Measurements from ENCODE around the gene ATL2. TPM values are rescaled to one million over a fixed set of nuclear protein-coding genes. Genes with fewer than 3 reads are reported as not detected.

The ATL2 gene
- total RNA-seq, 1 experiment from 2014 or later = 66.7 TPM

- H2BK12ac ChIP-seq (ENCODE audit: insufficient read length, low read depth, low read length) = no peak overlapping the region
- no peak for TF ChIP-seq CTCF (conservative IDR thresholded peaks at IDR 0.05)
- Mint-ChIP-seq H3K9me3 (peaks cover 7% of the 10 kb centered on the region in 2 experiments; a peak in 4 of 5 replicates), H3K36me3 (ENCODE audit: insufficient read depth in 1 of 3, low read depth in 3 of 3) (peaks cover 0 to 8% (median 2%) of the 10 kb centered on the region in 3 experiments; a peak in 2 of 7 replicates), H3K4me3 (no peak overlapping the region), H3K27ac (no peak overlapping the region), H3K27me3 (ENCODE audit: low read depth) (peaks cover 3% of the 10 kb centered on the region; the same call in 1 of the 2 replicates), H3K4me1 (0 out of 4 replicates have a peak, but pooled peaks cover 0 to 3% of the 10 kb centered on the region in 2 experiments)
- H3K4ac ChIP-seq (ENCODE audit: low read depth, low read length) = no peak overlapping the region
- no peak overlapping the region for H3K23ac ChIP-seq (ENCODE audit: insufficient read length, low read depth, low read length)
- no peak overlapping the region for H4K91ac ChIP-seq (ENCODE audit: insufficient read length, low read depth, low read length)
- no peak overlapping the region for H4K5ac ChIP-seq (ENCODE audit: insufficient read length, low read depth, low read length)
- no peaks in the 10 kb centered on the region for H3K23me2 ChIP-seq (ENCODE audit: insufficient read length, low read depth, low read length, poor library complexity, severe bottlenecking)
- no peak overlapping the region for H4K8ac ChIP-seq (replicated peaks; ENCODE audit: insufficient read length, low read depth, low read length)
- no peak overlapping the region for H3T11ph ChIP-seq (ENCODE audit: low read length)
- H3K9ac ChIP-seq (ENCODE audit: extremely low read depth, insufficient read length, low read length) = no peak overlapping the region
- H3K18ac ChIP-seq (ENCODE audit: insufficient read length, low read depth, low read length) = no peak overlapping the region
- DNase-seq = no peak
- H3K27ac ChIP-seq (ENCODE audit: insufficient read length, low read depth, low read length) = no peak overlapping the region
- H2BK120ac ChIP-seq (ENCODE audit: low read depth, low read length, poor library complexity, severe bottlenecking) = no peak overlapping the region
- H3K56ac ChIP-seq (ENCODE audit: insufficient read length, low read depth, low read length) = no peak overlapping the region
- no peak overlapping the region for H2AK5ac ChIP-seq (ENCODE audit: insufficient read length, low read length)
- no peak overlapping the region for H3K4me2 ChIP-seq (ENCODE audit: insufficient read depth, insufficient read length, low read length)
- H3K79me1 ChIP-seq (ENCODE audit: insufficient read depth, low read depth, low read length, poor library complexity, severe bottlenecking) = no peaks in the 10 kb centered on the region
- no peak overlapping the region for H3K14ac ChIP-seq (ENCODE audit: insufficient read depth, low read length)
- H3K4me1 ChIP-seq (ENCODE audit: insufficient read depth, low read length) = no peaks in the 10 kb centered on the region
- no peak overlapping the region for H2BK20ac ChIP-seq (ENCODE audit: low read depth, low read length, poor library complexity, severe bottlenecking)
- no peaks in the 10 kb centered on the region for H3K9me3 ChIP-seq (ENCODE audit: control insufficient read depth, low read depth, low read length)
- no peaks in the 10 kb centered on the region for H4K20me1 ChIP-seq (ENCODE audit: control insufficient read depth, insufficient read depth, insufficient read length)
- no peaks in the 10 kb centered on the region for H3K79me2 ChIP-seq (ENCODE audit: insufficient read depth, low read length)
- H3K27me3 ChIP-seq (ENCODE audit: insufficient read depth, low read length) = no peaks in the 10 kb centered on the region
- no peak overlapping the region for H2BK5ac ChIP-seq (ENCODE audit: insufficient read length, low read length)
- no peak overlapping the region for H2AFZ ChIP-seq (ENCODE audit: low read length)
- WGBS (ENCODE audit: extremely low coverage, insufficient read length, low lambda C conversion rate) = no CpG with 5 or more reads among the region's 2 CpGs
- no peak overlapping the region for H2BK15ac ChIP-seq (ENCODE audit: low read depth, low read length)
Measured at GRCh38 chr2:38418735-38419134, 41.7 kb upstream of the ATL2 start.

All from H9 (cell line).